Renal cortical epithelial cell (primary cell): ENCODE results near the gene TMEM135. TPM values are rescaled to one million over a fixed set of nuclear protein-coding genes. Genes with fewer than 3 reads are reported as not detected.
A peak's percentile ranks its signal among the peaks of the same experiment; 100 is the strongest.

Experiments used
- DNase-seq: peaks from one replicate; pipeline ENCODE4 v3.0.0-alpha.2; 2011; ENCODE audit warnings: low read depth
- total RNA-seq: library from RNA; depleted of rRNA; stranded (reverse); fragments of >200 nt; gene quantifications from 2 replicates; pipeline ENCODE4 v1.2.3, GENCODE V29; 2014

TMEM135 gene
- total RNA-seq, 1 donor from 2014 or later: 22.1 TPM

GRCh38 chr11:87301785-87302540, 264.2 kb downstream of the TMEM135 start:
- DNase-seq: no peak

GRCh38 chr11:87304412-87304811, 266.7 kb downstream of the TMEM135 start:
- DNase-seq: no peak

GRCh38 chr11:87306262-87306851, 268.6 kb downstream of the TMEM135 start:
- DNase-seq: peak; percentile 66

GRCh38 chr11:87307101-87307500, 269.4 kb downstream of the TMEM135 start:
- DNase-seq: no peak

- no peak for DNase-seq
Measured at GRCh38 chr11:87315229-87315628, 277.5 kb downstream of the TMEM135 start.

GRCh38 chr11:87316491-87316890, 278.8 kb downstream of the TMEM135 start:
- DNase-seq: no peak

- DNase-seq: no peak
Measured at GRCh38 chr11:87317441-87317840, 279.7 kb downstream of the TMEM135 start.

- DNase-seq: no peak
Measured at GRCh38 chr11:87320123-87320522, 282.4 kb downstream of the TMEM135 start.

- no peak for DNase-seq
Measured at GRCh38 chr11:87322568-87322967, 284.8 kb downstream of the TMEM135 start.

- no peak for DNase-seq
Measured at GRCh38 chr11:87323899-87324298, 286.2 kb downstream of the TMEM135 start.

GRCh38 chr11:87324817-87325489, 287.2 kb downstream of the TMEM135 start:
- peak; percentile 39 for DNase-seq

- DNase-seq: no peak
Measured at GRCh38 chr11:87325490-87325872, 287.7 kb downstream of the TMEM135 start.

- no peak for DNase-seq
Measured at GRCh38 chr11:87326594-87326993, 288.9 kb downstream of the TMEM135 start.

GRCh38 chr11:87329172-87329571, 291.4 kb downstream of the TMEM135 start:
- no peak for DNase-seq

GRCh38 chr11:87330187-87330601, 292.5 kb downstream of the TMEM135 start:
- DNase-seq: no peak

- DNase-seq: no peak
Measured at GRCh38 chr11:87331273-87331672, 293.5 kb downstream of the TMEM135 start.

GRCh38 chr11:87338046-87338639, 300.4 kb downstream of the TMEM135 start:
- peak; percentile 2 for DNase-seq

GRCh38 chr11:87339416-87339815, 301.7 kb downstream of the TMEM135 start:
- no peak for DNase-seq

GRCh38 chr11:87347441-87347840, 309.7 kb downstream of the TMEM135 start:
- no peak for DNase-seq

- DNase-seq: no peak
Measured at GRCh38 chr11:87347854-87348253, 310.1 kb downstream of the TMEM135 start.

- no peak for DNase-seq
Measured at GRCh38 chr11:87351676-87352075, 313.9 kb downstream of the TMEM135 start.
